Embryonic facial prominence (tissue), 1 donor: Measurements from ENCODE around the gene RAB15.
"Not testable (repeated sequence)": the region's sequence is repeated elsewhere in the genome, so short reads cannot be mapped to it uniquely, and the experiment has no call there.

ENCODE experiments used
- DNase-seq: peaks from one replicate; pipeline ENCODE4 v3.0.0-alpha.2; 2016; ENCODE audit errors: extremely low spot score

The RAB15 gene

DNA sequence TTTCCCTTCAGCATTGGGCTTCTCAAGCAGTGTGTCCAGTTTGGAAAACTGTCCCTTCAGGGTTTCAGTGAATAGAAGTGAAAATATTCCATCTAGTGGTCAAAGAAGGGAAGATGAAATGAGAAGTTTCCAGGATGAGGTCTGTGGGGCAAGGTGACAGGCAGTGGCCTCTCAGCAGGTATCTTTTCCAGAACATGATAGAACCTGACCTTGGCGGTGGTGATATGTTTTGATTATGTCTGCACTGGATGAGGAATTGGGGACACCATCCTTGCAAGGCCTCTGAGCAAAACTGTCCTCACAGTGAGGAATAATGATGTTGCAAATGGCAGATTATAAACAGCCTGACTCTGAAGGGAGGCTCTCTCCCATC is 34.3 kb downstream of the RAB15 start:
- no peak for DNase-seq

DNA sequence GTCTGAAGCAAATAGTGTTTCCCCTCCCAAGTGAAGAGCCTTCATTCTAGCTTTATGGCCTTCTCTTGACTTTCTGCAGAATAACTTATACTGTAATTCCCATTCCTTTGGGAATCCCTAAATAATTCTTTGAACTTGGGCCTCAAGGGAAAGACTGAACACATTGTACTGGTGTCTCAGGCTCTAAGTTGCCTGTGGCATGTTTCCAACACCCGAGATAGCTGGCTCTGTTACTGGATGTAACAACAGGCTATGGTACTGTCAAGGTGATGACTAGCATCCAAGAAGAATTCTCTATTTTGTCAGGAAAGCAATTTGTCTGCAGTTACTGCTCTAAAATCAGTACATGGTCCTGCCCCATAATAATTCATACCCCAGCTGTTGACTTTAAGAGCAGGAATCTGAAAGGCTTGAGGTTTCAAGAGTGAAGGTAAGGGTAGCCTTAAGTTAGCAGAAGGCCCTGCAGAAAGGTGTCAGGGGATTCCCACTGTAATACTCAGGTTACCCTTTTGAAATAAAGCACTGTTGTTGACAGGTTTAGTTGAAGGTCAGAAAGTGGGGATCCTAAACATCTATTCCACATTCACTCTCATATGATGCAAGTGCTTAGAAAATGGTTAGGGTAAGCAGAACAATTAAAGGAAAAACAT is 34.8 kb downstream of the RAB15 start:
- no peak for DNase-seq

DNA sequence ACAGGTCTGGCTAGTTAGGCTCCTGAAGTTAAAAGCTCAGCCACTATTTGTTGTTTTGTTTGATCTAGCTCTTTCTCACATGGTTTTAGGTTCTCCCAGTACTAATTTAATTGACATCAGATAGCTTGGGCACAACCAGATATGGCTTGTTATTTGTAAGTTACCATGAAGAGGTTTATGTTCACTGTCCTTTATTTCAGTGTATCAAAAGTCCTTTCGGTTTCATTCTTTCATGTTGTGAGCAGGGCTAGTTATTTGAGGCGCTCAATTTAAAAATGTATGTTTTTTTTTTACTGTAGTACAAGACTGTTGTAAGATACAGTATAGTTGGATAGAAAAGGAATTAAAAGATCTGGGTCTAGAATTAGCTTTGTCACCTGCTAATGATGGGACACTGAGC is 36.6 kb downstream of the RAB15 start:
- no peak for DNase-seq

DNA sequence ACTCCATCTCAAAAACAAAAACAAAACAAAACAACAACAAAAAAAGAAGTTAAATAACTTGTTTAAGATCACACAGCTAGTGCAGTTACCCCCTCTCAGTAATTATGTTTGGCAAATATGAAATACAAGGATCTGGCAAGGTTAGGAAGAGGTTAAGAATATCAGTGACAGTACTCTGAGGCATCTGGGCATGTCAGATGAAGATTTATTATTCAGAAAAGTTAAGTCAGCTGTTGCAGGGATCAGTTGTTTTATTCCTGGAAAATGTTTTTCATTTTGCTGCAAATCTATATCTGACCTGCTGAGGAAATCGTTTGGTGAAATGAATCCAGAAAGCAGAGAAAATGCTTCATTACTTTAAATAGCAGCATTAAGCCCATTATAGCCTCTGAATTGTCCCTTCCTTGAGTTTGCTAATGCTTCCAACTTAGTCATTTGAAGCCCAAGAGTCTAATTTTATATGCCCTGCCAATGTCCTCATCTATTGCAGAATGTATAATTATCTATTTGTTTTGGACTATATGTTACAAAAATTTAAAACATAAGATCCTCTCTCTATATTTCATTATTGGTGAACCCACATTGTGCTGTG is 37.7 kb downstream of the RAB15 start:
- DNase-seq, result no peak

DNA sequence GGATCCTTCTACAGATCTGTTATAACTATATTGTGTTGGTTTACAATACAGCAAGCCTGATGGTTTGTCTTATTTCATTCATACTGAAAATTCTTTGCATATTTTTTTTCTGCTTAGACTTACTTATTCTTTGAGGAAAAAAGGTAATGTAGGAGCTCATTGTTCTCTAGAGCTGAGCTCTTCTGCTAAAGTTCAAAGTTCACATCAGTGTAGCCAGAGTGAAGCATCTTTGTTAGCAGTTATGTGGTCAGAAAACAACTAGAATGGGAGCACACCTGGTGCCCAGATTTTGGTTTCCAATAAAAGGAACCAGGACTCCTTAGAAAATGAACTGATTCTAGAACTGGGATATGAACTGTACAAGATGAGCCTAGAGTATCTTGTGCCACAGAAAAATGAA is 39.9 kb downstream of the RAB15 start:
- no peak for DNase-seq

DNA sequence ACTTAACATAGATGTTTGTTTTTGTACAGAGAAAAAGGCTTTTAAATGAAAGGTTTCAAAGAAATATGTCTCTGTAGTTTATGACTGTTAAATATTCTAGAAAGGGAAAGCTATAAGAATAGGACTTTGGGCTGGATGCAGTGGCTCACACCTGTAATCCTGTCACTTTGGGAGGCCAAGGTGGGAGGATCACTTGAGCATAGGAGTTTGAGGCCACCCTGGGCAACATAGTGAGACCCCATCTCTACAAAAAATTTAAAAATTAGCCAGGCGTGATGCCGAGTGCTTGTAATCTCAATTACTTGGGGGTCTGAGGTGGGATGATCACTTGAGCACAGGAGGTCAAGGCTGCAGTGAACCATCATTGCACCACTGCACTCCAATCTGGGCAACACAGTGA is 41.0 kb downstream of the RAB15 start:
- DNase-seq, result no peak

- DNase-seq, result no peak
These were observed 41.9 kb downstream of the RAB15 start for GRCh38 chr14:64930085-64930843.

DNA sequence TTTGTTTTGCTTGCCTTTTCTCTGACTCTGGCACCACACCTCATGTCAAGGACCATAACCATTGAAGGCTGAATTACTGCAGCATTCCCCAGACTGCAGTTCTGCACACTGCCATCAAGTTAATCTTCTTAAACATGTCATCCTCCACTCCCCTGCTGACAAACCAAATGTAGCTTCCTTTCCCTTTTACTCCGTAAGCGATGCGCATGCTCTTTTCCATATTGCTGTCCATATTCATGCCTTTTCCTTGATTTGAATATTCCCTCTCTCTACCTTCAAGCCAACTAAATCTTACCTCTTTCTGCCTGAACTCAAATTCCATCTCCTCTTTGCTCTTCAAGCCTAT is 43.1 kb downstream of the RAB15 start:
- DNase-seq, result no peak

- no peak for DNase-seq
These were observed 43.7 kb downstream of the RAB15 start for GRCh38 chr14:64928239-64929013.

- DNase-seq, result no peak
These were observed 45.1 kb downstream of the RAB15 start for GRCh38 chr14:64927031-64927430.

GRCh38 chr14:64926398-64926995 is 45.6 kb downstream of the RAB15 start:
- DNase-seq, result no peak

- no peak for DNase-seq
These were observed 49.1 kb downstream of the RAB15 start for GRCh38 chr14:64923015-64923414.

- DNase-seq, result no peak
These were observed 51.7 kb downstream of the RAB15 start for GRCh38 chr14:64920465-64920864.

- no peak for DNase-seq
These were observed 52.5 kb downstream of the RAB15 start for GRCh38 chr14:64919618-64920017.

DNA sequence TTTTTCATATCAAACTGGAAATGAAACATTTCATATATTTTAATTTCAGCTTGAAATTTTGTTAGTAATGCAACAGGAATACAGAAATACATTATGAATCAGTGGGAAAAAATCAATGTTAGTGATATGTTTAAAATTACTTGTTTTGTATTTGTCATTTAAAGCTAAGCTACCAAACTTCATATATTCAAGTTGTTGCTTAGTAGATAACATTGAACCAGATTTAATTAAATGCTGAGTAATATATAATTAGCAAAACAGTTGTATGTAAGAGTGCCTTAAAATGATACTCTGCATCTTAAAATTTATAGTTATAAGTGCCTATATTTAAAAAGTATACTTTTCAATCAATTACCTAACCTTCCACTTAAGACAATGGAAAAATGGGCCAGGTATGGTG is 52.9 kb downstream of the RAB15 start:
- DNase-seq, result no peak

DNA sequence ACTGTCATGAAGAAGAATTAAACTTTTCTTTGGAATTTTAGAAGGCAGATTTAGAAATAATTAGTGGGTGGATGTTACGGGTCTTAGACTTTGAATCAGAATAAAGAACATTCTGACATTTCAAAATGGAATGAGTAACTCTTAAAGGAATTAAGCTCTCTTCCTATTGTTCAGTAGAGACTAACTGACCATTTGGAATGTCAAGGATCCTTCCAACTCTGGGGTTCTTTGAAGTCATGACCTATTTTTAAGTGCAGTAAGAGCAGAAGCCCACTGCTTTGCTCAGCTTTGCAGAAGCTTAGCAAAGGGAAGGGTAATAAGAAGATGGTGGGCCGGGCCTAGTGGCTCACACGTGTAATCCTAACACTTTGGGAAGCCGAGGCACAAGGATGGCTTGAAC is 53.9 kb downstream of the RAB15 start:
- no peak for DNase-seq

- no peak for DNase-seq
These were observed 56.3 kb downstream of the RAB15 start for GRCh38 chr14:64915797-64916196.

DNA sequence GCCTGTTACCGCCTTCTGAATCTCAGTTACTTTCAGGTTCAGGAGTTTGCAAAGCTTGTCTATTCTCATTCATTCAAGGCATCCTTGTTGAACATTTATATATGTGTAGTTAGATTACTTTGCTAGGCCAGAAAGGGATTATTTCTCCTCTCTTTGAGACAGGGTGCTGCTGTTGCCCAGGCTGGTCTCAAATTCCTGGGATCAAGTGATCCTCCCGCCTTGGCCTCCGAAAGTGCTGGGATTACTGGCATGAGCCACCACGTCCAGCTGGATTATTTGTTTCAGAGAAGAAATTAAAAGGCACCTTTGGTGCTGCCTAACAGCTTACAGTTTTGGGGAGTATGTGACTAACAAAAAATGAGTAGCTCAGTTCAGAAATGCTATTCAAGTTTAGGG is 57.1 kb downstream of the RAB15 start:
- DNase-seq, result no peak

GRCh38 chr14:64914237-64915028 is 57.7 kb downstream of the RAB15 start, which contains the start of gene CHURC1:
CHURC1 (plus strand) TSS chr14:64914455; CDS start chr14:64914496, 41 bp downstream.
- peak; percentile 97 for DNase-seq

GRCh38 chr14:64913477-64913876 is 58.7 kb downstream of the RAB15 start:
- not testable (repeated sequence) for DNase-seq

DNA sequence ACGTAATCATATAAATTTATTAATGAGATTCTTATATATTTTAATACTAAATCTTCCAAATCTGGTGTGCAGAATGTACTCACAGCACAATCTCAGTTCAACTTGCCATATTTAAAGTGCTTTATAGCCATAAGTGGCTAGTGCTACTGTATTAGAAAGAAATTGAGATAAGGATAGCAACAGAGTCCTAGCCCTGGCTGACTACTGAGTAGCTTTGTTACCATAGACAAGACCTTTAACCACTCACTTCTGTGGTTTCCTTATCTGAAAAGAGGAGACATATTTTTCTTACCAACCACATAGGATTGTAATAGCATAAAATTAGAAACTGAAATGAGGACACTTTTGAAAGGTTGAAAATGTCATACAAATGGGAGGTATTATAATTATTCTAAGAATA is 59.9 kb downstream of the RAB15 start:
- DNase-seq, result no peak
